Upper lobe of left lung (tissue), 4 donors: ENCODE results near the gene KCNJ6.

ENCODE experiments used
- CTCF ChIP-seq, 6 experiments: fragments of 450-650 bp in 4 of 6; fragments of 200-600 bp in 2 of 6; sonication (generic) in 2 of 6; IDR thresholded peaks; one replicate each; pipeline ENCODE4 v1.5.1; 2016 to 2019; ENCODE audit warnings: antibody characterized with exemption in 6 of 6
- POLR2A ChIP-seq, 4 donors: fragments of 450-650 bp; IDR thresholded peaks; one replicate each; pipeline ENCODE4 v1.5.1; 2016 to 2017; ENCODE audit warnings: antibody characterized with exemption in 4 of 4, mild to moderate bottlenecking in 2 of 4

DNA sequence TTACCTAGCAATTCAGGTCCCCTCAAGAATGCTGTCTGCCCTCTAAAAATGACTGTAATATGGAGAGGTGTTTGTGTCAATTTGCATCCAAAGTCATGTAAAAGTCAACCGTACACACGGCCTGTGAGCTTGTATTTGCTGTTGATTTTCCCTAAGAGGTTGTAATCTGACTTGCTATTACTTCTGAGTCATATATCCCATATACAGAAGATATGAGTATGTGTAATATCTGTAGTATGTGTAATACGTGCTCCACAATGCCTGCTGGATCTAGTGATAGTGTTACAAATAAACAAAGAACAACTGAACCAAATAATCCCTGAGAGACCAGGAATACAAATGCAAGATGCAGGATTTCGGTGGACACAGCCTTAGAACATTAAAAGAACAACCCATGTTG, 1.4 kb upstream of the KCNJ6 start:
- TF ChIP-seq POLR2A (IDR thresholded peaks at IDR 0.05) (no peak), CTCF (IDR thresholded peaks at IDR 0.05) (no peak)
